GM19238 (cell line): ENCODE measurements around the gene EEF1AKMT2.

Experiments
- DNase-seq: peaks from one replicate; pipeline ENCODE4 v3.0.0; 2011; ENCODE audit warnings: low spot score; ENCODE audit not compliant: insufficient read length

Gene EEF1AKMT2

DNA sequence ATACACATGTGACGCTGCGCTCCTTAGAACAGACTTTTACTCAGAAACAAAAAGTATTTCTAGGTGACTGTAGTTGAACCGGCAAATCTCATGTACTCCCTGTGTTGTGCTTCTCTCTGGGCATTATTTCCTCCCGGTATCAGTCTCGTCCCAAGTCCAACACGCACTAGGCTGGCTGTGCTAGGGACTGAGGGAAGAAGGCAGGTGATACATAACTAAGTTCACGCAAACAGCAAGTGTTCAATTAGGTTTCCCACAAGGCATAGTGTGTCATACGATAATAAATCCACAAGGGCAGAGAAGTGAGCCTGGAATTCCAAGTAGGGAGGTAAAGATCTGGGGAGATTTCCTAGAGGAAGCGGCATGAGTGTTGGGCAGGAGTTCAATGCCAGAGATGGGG, 67.9 kb downstream of the EEF1AKMT2 start:
- DNase-seq: no peak

DNA sequence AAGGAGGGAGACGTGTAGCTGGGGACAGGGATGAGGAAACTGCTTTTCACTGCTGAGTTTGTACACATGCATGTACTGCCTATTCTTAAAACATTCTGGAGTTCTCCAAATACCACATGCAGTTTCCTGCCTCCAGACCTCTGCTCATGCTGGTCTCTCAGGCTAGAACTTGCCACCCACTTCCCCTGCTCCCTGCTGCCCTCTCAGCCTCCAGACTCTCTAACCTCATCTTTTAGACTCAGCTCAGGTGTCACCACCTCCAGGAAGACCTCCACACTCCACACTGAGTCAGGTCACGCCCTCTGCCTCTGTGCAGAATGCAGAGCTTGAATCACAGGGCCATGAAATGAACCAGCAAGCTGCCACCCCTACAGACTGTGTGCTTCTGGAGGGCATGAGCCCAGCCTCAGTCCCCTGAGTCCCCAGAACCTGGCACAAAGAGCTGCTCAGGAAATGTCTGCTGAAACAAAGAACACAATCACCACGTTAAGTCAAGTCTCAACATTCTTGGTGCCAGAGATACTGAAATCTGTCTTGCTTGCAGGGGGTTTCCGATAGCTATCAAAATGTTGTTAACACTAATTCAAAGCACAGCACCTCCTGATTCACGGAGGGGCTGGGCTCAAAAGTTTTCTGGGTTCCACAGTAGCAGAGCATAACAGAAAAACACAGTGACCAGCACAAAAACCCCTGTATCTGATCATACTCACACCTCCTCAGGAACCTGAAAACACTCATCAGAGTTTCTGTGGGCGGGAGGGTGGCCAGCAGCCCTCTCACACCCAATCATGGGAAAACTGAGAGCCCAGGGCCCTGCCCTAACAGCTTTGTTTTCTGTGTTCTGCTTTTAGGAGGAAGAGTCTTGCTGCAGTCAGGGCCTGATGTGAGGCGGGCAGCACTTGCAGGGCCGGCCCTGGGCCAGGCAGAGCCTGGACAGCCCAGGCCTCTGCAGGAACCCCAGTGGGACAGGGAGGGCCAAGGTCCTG, 68.6 kb downstream of the EEF1AKMT2 start:
- DNase-seq: peak; percentile 71

DNA sequence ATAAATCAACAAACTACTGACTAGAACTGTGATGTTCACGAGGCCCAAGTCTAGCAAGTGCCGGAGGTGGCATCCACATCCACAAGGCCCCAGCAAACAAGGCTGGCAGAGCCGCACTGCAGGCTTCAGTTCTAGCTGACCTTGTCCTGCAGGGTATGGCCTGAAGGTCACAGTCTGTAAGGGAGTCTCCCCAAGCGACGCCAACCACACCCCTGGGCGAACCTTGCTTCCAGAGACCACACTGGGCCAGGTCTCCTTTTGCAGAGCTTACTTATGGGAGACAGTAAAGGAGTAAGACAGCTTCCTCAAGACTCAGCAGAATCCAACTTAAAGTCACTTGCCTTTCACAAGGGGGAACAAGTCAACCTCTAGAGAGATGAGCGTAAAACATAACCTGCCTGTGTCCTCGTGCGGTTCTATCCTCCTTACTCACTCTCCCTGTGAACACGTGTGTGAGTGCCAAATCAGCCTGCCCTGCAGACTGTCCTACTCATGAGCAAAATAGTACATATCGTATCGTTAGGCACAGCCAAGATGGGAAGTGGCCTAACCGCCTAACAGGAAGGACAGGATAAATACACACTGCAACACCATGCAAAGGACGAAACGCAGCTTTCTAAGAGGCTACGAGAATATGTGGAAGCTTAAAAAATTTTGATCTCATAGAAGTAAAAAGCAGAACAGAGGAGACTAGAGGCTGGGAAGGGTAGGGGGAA, 70.2 kb downstream of the EEF1AKMT2 start:
- no peak for DNase-seq

DNA sequence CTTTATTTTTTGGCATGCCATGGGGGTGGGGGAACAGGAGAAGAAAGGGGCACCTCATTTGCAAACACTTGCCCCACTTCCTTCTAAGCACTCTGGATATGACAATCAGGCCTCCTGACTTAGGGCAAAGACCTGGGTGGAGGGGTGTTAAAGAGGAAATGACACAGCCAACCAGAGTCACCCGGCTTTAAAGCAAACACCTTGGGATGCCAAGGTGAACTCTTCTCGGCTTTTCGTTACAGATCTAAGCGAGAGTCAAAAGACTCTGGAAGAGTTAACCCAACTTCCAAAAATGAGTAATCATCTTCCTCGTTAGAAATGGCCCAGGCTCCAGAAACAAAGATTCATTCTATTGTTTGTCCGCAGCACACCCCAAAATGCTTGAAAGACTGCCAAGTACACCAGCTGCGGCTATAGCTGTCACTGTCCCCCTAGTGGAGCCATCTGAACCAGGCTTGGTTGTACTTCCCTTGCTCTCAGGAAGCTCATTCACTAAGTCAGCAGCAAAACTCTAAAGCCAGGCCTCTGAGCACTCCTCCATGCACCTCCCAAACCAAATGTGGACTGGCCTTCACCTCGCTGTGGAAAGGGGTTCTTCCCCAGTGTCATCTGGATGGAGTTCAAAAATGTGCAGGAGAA, 72.4 kb downstream of the EEF1AKMT2 start:
- DNase-seq: peak; percentile 65

DNA sequence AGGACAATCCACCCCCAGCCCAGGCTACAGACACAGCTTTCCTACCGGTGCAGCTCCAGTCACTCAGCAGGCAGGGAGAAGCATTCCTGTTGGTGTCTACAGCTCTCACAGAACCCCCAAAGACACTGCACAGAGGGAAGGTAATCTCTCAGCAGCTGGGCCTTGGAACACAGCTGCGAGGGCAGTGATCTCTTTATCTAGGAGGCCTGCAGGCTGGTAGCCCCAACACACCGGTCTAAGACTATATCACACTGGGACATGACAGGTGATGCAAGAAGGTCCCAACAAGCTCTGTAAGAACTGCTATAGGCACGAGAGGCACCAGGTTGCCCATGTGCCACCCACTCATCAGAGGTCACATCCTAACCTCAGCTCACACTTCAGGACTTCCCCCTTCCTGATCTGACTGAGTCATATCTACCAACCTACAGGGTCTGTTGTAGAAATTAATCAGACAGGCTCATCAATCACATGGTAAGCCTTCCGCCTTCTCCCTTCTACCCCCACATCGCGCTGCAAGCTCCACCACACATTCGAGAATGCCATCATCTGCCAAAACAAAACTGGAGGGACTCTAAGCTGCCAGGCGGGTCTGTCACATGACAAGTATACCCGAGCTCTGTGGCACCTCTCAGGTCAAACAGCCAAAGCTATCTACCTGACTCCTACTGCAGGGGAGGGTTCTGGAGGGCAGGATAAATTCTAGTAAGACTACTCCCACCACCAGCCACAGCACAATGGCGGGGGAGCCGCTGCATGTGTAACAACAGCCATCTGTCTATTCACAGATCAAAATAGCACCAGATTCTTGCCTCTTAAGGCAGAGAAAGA, 73.6 kb downstream of the EEF1AKMT2 start:
- DNase-seq: peak; percentile 57

DNA sequence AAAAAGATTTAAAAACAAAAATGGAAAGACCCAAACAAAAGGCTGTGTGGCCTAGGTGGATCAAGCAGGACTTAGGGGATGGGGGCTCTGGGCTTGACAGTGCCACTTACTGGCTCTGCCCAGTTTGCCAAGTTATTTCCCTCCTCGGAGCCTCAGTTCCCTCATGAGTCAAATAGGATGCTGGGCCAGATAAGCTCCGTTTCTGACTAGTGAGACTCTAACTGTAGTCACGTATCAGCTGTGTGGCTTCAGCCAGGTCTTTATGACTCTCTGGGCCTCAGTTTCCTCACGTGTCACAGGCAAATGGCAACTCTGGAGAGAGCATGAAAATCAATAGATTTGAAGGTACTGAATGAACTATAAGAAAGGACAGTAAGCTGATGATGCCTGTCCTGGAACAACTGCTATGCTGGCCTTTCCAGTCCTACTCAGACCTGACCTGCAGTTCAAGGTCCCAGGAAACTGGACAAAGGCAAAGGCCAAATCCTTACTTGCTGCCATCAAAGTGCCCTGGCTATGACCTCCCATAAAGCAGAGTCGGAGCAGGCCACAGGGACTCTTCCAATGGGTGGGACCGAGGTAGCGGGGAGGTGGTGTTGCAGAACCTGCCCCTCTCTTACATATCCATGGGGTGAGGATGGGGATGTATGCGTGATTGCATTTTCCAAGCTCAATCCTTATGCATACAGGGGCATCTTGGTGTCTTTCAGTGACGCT, 74.5 kb downstream of the EEF1AKMT2 start:
- no peak for DNase-seq

DNA sequence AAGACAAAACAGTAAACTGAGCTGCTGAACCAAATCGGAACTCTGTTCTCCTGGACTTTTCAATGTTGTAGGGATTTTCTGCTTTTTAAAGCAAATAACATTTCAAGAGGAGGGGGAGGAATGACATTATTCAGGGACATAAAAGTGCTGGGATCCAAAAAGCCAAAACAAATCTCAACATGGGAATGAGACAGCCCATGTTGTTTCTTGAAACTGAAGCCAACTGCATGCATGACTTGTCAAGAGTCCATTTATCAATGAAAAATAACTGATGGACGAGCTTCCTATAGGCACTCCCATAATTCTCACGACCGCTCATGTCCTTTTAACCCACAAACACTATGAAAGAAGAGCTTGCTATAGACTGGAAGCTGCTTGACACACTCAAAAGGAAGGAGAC, 75.3 kb downstream of the EEF1AKMT2 start:
- DNase-seq: no peak

DNA sequence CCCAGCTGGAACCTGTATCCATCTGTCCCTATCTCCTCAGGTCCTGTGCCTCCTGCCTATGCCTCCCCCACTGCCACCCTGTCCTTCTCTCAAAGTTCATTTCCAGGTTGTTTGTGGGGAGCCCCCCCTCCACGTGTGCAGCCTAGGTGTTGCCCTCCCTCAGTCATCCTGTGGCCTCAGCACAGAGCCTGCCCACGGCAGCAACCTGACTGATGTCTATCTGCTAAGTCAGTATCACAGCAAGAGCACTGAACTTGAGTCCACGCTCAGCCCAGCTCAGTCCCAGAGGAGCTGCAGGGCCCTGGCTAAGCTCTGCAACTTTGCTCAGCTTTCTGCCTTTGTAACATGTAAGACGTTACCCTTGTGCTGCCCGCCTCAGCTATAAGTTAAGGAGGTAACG, 76.2 kb downstream of the EEF1AKMT2 start:
- DNase-seq: no peak

DNA sequence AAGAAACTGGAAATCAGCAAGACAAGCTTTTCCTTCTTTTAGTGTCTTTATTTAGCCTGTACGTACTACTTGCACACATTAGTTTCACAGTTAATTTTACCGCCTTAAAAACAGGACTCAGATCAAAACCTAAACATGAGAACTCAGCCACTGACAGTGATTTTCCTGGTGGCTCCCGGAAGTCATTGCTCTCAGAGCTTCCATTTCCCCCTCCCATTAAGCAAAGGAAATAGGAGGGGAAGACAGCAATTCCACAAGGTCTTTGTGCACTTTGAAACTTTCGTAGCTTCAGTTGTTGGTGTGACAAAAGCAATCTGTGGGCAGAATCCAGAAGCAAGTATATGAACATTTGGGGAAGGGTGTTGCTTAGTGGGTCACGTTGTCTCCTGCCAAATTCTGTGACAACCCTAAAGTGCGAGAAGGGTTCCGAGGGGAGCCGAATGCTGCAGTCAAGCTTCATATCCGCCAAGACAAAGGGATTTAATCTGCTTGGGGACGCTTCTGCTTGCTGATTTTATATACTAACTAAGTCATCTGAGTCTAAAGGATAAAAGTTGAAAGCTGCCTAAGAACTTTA, 77.9 kb downstream of the EEF1AKMT2 start:
- no peak for DNase-seq

DNA sequence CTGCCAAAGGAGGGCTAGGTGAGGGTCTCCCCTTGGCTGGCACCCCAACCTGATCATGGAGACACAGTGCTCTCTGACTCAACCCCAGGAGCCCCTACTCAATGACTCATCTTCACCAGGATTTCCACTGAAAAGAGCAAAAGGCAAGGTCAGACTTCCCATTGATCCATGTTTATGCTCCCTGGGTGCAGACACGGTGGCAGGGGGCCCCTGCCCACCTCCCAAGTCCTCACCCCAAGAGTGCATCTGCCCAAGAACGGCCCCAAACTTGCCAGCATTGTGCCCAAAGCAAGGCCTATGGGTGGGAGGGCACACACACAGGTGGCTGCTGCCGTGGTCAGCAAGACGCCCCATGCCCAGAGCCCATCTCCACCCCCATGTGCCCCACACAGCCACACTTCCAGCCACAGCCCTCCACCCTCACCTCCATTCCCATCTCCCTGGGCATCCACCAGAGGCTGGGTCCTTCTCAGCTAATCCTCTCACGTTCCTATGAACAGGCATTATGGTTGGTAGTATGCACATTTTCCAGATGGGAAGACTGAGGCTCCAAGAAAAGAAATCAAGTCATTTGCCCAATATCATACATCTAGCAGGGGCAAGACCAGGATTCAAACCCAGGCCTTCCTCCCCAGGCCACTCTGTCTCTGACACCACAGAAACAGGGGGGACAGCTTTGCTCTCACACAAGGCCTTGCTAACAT, 78.8 kb downstream of the EEF1AKMT2 start:
- no peak for DNase-seq

DNA sequence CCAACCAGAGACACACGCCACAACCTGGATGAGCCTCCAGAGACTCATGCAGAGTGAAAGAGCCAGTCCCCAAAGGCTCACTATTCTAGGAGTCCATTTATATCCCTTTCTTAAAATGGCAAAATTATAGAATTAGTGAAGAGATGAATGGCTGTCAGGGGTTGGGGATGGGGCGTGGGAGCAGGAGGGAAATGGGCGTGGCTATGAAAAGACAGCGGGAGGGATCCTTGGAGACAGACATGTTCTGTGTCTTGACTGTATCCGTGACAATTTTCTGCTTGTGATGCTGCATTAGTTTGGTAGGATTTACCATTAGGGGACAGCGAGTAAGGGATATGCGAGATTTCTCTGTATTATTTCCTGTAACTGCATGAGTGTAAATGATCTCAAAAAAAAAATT, 80.5 kb downstream of the EEF1AKMT2 start:
- no peak for DNase-seq

DNA sequence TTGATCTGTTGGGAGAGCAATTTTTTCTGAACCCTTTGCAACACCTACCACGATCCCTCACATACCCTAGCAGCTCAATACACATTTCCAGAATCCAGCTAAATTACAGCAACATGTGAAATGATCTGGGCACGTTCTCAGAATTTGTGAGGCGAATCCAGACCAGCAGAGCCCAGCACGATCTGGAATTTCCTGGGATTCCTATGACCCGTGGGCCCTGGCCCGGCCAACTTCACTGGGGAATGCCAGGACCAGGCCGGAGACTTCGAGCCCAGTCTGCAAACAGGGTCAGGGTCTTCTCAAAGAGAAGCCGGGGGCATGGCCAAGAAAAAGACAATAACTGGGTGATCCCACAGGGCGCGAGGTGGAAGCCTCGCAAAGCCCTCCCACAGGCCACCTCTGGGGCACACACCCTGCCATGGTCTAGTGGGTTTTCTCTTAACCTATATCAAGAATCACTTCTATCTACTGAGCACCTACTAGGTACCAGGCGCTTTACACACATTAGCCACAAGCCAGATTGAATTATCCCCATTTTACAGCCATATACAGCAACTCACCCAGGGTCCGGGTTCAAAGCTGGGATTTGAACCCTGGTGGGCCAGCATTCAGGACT, 81.3 kb downstream of the EEF1AKMT2 start:
- DNase-seq: no peak

DNA sequence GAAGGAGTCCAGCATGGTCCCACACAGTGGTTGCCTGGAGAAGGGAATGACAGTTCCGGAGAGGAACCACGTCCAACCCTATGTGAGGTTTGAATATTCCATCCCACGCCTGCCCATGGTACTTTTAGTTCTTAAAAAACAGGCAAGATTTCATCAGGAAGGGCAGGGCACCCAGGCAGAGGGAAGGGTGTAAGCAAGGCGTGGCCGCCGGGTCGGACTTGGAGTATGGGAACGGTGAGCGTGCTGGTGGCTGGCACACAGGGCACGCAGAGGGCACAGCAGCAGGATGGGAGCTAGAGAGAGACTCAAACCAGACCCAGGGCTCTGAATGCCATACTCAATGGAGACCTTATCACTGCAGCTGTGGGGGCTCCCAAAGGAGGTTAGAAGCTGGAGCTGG, 81.8 kb downstream of the EEF1AKMT2 start:
- DNase-seq: no peak

DNA sequence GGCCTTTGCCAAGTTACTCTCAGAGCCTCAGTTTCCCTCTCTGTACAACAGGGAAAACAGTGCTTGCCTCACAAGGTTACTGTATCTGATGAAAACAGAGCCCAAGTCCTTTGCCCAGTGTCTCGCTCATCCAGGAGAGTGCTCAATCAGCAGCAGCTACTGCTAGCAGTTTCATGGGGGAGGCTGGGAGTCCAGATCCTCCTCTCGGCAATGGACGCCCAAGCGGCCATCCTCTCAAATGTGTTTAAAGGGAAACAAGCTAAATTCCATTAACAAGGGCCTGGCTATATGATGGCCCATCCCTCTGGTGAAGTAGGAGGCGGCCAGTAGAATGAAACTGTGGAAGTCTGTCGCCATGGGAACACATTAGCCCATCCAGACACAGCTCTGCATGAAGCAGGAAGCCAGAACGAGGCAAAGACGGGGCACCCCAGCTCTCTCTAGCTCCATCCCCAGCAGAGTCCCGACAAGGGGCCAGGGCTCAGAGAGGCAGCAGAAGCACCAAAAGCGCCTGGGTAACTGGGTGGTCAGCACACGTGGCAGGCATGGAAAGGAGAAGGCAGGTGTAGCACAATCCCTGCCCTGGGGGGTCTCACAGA, 82.7 kb downstream of the EEF1AKMT2 start:
- DNase-seq: no peak

DNA sequence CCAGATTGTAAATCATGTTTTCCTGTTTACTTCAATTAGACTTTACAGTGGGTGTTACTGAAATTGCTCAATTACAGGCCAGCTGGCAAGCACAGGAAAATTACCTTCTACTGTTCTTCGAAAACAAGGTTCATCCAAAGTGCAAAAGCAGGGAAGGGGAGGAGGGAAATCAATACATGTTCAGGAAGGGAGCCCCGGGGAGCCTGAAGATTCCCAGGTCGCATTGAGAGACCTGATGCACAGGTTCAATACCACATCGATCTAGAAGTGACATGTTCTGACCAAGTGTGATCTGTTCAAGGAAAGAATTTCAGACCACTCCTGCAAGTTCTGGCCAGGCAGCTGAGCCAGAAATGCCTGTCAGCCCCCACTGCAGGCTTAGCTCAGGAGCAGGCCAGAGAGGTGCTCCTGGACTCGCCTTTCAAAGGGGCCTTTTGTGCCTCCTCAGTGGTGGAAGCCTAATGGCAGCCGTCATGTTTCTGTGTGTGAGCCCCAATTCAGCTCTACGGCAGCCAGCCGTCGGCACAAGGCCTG, 83.4 kb downstream of the EEF1AKMT2 start:
- DNase-seq: no peak
